Stimulated activated CD4-positive, alpha-beta T cell treated with anti-CD3 and anti-CD28 coated beads, TNF-alpha, amount 100 ng/mL, for 1 hour (primary cell): ENCODE results near the gene DNAJC5.

Source experiments
- DNase-seq, 3 donors: peaks; one replicate each; pipeline ENCODE4 v3.0.0-alpha.2; 2020; ENCODE audit warnings: low read depth in 3 of 3, low spot score in 1 of 3

DNAJC5 gene

DNA sequence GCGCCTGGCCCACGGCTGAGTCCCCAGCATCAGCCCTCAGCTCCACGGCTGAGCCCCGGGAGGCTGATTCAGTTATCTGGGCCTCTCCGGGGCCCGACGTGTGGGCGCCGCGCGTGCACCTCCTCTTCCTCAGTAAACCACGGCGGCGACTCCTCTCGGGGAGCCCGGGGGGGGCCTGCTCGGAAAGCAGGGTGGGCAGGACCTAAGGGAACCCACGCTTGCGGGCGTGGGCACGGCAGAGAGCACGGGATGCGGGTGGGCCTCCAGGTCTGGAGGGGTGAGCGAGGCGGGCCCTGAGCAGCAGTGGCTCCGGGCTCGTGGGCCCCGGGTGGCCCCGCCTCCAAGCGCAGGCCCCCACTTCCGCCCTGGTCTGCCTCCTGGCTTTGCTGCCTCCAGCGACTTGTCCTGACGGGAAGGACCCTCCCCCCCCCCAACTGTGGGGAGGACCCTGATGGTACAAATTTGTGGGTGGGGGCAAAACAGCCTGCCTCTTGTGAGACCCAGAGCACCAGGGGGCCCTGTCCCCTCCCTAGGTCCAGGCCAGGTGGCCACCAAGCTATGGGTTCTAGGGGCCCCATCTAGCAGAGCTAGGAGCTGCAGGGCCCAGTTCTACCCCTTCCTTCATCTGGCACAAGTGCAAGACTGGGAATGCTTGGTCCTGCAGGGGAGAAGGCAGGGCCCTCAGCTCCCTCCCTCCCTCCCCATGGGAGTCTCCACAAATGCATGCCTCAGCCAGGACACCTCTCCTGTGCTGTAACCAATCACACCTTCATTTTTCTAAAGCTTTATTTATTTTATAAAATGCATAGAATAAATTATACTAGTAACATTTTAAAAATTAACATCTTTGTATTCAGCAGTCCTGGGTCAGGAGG, 44.4 kb downstream of the DNAJC5 start:
- no peak for DNase-seq

DNA sequence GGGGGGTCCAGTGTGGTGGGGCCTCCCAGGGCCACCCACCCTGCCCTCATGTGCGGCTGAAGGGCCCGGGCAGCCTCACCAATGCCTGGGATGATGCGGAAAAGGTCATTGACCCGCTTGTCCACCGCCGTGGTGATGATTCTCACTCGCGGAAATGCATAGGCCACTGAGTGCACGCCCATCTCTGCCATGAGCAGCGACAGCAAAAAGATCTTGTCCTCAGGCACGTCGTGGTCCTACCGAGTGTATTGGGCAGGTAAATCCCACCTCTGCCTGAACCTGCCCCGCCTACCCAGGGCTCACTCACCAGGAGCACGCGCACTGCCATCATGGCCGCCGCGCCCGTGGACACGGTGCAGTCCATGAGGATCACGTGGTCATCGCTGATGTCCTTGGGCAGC, 45.1 kb downstream of the DNAJC5 start:
- no peak for DNase-seq

DNA sequence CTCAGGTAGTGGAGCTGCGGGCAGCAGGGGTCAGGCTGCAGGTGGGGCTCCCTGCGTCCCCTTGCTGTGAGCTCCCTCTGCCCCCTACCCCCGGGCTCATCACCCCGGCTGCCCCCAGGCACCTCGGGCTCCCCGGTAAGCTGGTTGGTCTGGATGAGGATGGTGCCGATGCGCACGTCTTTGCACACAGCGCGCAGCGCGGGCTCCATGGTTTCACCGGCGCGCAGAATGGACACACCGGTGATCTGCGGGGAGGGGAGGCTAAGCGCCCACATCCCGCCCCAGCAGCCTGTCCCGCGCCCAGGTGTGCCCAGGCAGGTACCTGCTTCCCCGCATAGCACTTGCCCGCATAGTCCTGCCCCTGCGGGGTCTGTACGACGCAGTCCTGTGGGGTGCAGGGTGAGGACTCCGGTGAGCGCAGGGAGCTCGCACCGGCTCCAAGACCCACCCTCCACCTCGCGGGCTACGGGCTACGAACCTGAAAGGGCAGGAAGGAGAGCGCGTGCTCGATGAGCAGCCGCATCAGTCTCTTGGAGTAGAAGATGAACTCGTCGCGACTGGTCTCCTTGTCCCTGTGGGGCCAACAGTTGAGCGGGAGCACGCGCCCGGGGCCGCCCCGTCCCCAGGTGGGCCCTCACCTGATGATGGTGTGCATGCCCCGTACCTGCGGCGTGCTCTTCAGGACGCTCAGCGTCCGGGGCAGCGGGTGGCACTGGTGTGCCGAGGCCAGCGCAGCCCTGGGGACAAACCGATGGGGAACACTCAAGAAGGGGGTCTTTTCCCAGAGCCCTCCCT, 45.7 kb downstream of the DNAJC5 start:
- DNase-seq, result no peak

DNA sequence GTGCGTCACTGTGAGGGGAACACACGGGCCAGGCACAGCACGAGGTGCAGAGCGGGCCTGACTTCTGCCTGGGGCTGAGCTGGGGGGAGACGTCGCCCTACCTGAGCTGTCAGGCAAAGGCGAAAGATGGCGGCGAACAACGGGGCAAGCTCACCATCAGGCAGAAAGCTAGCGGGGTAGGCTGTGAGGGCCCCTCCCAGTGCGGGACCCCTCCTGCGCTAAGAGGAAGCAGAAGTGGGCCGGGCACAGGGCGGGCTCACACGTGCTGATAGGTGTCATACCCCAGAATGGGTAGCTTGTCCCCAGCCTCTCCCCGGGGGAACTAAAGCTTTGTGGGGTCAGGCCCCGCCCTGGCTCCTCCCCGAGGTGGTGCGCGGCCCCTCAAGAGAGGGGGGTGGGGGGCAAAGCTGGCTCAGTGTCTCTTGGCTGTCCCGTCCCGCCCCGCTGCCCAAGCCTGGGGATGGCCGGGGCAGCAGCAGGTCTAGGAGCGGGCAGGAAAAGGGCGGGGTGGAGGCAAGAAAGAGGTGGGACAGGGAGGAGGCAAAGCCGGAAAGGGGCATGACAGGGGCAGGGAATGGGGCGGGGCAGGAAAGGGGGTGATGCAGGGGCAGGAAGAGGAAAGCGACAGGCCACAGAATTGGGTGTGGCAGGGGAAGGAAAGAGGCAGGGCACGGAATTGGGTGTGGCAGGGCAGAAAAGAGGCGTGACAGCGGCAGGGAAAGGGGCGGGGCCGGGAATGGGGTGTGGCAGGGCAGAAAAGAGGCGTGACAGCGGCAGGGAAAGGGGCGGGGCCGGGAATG, 46.6 kb downstream of the DNAJC5 start:
- DNase-seq, result peak in 2 of 3 donors; percentile 47 to 53

DNA sequence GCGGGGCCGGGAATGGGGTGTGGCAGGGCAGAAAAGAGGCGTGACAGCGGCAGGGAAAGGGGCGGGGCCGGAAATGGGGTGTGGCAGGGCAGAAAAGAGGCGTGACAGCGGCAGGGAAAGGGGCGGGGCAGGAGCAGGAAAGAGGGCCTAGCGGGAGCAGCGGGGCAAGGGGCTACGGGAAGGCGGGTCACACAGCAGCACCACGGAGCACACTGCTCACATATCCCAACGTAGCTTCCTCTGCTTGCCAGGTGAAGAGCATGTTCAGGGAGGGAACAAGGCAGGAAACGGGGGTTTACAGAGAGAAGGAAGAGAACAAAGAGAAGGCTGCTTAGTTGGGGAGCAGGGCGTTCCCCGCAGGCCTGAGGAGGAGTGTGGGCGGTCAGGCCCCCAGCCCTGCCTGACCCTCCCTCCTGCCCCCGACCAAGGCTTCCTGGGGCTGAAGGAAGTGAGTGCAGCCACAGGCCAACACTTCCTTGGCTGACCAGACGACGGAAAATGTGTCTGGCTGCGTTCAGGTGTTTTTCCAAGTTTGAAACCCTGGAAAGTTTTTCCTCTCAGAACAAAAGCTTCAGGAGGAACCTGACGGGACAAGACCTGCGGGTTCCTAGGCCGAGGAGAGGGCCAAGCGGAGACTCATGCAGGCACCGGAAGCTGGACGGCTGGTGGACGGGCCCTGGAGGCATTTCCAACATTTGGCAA, 47.5 kb downstream of the DNAJC5 start:
- no peak for DNase-seq

DNA sequence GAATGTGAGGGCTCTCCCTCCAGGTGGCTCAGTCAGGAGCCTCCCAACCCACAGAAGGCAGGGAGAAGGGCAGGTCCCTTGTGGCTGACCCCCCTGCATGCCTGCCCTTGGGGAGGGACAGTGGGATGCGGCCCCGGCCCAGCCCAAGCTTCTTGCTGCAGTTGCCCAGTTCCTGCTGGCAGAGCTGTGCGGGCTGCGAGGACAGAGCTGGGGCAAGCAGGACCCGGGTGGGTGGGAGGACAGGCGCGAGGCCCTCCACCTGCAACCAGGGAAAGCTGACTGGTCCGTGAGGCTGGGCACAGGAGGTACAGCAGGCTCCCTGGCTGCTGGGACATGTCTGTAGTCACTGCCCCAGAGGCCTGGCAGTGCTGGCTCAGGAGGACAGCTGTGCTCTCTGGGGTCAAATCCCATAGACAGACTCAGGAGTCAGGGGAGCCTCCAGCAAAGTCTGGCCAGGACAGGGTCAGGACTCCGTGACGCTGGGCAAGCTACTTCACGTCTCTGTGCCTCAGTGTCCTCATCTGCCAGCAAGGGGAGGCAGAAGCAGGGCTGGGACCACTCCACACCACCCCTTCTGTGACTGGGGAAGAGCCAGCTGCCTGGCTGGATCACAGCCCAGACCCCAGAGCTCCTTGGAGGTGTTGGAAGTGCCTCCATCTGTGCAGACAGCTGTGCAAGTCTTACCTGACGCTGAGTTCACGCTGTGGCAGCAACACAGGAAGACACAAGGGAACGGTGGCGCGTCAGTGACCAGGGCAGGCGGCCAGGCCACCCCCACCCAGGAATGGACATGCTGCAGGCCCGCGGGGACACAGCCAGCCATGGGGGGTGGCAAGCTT, 48.3 kb downstream of the DNAJC5 start:
- no peak for DNase-seq

DNA sequence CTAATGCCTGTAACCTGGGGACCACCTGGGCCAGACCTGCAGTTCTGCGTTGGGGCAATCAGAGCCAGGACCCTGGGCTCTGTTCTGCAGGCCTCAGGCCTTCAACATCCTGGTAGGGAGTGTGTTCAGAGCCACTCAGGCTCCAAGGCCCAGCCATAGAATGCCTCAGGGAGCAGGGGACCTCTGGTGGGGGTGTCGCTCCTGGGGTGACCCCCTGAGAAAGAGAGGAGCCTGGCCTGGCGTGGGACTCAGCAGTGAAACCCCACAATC, 48.8 kb downstream of the DNAJC5 start:
- DNase-seq, result no peak

DNA sequence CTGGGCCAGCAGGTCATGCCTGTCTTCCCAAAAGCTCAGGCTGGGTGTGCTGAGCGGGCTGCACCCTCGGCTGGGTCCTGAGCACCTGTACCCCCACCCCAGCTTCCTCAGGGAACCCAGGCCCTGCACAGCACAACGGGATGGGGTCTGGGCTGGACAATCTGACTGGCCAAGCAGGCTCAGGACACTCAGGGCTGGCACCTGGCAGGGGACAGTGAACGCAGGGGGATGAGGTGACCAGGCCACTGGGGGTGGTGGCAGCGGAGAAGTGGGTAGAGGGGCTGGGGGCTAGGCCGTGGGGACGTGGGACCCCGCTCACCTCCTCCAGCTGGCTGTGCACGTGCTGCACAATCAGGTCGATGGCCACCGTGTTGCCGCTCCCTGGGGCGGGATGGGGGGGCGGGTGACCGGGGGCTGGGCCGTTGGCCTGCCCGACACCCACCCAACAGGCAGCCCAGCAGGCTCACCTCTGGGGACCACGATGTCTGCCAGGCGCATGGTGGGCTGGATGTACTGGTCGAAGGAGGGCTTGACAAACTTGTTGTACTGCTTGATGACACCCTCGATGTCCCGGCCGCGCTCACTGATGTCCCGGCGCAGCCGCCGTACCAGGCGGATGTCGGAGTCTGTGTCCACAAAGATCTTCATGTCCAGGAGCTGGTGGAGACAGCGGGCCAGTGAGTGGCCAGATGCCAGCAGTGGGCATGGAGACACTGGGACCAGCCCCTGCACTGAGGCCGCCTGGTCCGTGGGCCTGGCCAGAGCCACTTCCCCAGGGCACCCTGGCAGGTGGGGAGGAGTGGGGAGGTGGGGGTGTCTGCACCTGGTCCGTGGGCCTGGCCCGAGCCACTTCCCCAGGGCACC, 49.4 kb downstream of the DNAJC5 start:
- DNase-seq, result no peak

DNA sequence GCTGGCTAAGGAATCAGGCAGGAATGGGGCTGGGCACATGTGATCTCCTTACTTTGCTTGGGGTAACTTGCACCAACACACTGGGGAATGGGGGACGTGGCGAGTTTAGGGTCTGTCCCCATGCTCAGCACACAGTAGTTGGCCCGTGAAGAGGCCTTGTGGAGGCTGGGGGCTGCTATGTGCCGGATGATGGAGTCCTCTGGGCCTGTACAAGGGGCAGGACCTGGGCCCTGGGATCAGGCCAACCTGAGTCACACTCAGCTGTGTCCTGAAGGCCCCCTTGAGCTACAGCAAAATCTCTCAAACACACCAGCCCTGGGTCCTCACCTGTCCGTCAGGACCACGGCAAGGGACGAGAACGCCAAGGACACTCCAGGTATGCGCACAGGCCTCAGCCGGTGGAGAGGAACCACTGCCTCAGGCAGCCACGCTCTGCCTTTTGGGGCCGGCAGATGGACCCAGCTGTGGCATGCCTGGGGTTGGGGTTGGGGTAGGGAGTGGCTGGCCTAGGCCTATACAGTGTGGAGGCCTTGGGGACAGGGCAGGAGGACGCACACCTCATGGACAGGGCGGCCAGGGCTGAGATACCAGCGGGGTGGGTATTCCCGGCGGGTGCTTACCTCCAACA, 50.2 kb downstream of the DNAJC5 start:
- DNase-seq, result no peak

DNA sequence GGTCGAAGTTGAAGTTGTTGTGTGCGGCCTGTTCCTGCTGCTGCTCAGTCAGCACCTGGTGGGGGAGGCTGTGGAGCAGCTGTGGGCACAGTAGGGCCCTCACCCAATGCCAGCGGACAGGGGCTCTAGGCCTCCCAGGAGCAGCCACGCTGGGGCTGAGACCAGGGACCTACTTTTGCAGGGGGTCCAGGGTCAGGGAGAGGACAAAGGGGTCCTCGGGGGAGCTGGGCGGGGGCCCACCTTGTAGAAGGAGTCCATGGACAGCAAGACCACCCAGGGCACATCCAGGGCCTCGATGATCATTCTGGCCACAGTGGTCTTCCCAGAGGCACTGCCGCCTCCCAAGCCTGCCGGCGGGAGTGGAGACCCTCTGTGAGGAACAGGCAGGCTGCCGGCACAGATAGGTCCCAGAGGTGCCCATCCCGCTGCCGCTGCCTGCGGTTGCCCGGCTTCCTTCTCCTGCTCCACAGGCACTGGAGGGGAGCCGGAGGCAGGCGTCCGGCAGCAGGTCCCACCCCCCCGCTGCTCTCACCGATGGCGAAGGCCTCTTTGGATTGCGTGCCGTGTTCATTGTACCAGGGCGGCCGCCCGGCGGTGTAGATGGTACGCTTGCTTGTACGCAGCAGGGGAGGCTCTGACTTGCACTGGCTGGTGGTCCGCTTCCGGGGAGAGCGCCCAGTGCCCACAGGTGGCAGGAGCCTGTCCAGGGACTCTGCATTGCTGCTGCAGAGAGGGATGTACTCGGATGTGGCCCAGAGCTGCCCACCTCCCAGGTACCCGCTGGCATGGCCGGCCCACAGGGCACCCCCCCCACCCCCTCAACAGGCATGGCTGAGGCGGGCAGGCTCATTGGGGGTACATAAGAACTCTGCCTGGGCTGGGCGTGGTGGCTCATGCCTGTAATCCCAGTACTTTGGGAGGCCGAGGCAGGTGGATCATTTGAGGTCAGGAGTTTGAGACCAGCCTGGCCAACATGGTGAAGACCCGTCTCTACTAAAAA, 51.3 kb downstream of the DNAJC5 start:
- DNase-seq, result no peak

DNA sequence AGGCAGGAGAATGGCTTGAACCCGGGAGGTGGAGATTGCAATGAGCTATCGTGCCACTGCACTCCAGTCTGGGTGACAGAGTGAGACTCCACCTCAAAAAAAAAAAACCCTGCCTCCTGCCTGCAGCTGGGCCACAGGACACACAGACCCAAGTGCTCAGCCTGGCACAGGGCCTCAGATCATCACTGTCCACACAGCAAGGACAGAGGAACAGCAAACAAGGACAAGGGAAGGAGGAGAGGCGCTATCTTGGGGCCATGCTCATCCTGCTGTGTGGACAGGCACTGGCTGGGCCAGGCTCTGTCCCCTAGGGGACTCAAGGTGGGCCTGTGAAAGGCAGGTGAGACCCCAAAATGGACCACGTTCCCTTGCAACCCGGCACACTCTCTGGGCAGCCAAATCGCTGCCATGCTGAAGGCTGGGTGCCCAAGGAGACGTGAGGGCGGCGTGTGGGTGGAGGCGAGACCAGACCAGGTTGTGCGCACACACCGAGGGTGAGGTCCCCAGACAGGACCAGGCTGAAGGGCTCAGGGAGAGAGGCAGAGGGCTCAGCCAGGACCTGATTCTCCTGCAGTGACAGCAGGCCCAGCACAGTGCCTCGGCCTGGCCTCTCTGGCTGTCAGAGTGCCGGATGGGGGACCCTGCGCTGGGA, 52.2 kb downstream of the DNAJC5 start:
- no peak for DNase-seq

DNA sequence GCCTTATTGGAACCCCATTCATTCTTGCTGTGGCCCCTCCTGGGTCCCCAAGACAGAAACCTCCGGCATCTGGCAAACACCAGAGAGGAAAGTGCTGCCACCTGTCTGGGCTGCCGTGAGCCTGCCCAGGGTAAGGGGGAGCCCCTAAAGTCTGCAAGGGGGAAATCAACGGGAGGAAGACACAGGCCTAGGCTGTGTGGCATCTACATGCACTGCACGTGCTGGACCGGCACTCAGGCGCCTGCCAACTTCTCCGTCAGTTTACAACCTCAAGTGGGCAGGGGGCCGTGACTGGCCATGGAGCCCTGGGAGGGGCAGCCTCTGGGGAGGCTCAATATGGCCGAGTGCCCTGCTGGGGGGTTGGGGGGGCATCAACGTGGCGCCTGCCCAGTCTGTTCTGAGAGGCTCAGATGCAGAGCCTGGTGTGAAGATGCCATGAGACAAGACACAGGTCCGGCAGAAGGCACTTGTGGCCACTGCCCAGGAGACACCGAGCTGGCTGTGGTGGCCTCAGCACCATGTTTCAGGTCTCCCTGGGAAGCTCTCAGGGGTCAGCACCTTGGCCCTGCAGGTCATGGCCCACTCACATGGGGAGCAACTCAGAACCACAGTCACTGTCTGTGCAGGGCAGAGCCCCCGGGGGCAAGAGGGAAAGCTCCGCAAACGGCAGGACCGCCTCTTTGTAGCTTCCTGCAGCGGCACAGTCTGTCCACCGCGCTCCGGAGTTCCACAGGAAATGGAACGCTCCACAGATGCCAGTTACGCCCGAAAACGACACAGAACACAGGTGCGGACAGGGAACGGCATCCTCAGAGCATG, 52.9 kb downstream of the DNAJC5 start:
- no peak for DNase-seq

DNA sequence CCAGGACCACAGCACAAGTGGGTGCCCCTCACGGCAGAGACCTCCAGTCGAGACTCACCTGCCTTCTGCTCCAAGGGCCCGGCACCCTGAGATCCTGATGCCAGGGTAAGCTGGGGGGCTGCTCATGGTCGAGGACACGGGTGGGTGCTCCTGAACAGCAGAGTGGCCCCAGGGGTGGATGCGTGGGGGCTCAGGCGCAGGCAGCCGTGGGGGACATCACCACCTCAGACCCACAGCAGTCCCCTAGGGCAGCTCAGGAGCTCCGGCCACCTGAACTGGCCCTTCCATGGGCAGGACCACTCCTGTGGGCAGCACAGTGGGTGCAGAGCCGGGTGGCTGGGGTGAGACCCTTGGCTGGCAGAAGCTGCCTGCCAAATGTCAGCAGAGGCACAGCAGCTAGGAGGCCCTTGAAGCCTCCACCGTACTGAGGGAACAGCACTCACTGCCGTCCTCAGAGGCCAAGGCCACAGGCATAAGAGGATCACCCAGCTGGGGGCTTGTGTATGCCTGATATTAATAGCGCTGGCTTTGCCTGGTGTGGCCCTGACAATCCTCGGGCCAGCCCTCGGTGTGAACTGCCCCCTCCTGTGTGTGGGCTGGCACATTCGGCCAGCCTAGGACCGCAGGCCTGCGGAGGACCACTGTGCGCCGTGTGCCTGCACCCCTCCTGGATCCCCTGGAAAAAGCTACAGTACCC, 55.9 kb downstream of the DNAJC5 start:
- DNase-seq, result no peak

DNA sequence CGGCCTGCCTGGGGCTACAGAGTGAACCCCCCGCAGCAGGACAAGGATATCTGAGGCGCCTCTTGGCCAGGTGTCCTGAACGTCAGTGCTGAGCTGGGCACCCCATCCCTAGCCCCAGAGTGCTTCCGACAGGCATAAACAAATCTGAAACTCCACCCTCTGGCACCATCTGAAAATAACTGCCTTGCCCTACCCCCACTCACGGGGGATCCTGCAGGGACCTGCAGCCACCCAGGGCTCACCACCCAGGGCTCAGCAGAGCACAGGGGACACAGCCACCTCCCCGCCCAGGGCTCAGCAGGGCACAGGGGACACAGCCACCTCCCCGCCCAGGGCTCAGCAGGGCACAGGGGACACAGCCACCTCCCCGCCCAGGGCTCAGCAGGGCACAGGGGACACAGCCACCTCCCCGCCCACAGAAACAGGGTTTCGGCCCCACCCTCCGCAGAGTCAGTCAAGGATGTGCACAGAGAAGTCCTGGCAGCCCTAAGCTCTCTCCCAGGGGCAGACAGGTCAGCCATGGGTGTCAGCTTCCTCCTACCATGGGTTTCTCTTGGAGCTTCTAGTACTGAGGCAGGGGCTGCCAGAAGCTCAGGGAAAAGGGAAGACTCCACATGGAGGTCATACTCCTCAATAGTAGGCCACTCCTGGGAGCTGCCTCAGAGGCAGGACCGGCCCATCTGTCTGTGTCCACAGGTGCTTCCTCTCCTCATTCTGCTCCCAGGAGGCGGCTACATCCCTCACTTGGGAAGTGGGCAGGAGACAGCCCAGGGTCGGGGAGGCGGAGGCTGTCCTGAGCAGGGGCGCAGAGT, 56.7 kb downstream of the DNAJC5 start:
- no peak for DNase-seq

DNA sequence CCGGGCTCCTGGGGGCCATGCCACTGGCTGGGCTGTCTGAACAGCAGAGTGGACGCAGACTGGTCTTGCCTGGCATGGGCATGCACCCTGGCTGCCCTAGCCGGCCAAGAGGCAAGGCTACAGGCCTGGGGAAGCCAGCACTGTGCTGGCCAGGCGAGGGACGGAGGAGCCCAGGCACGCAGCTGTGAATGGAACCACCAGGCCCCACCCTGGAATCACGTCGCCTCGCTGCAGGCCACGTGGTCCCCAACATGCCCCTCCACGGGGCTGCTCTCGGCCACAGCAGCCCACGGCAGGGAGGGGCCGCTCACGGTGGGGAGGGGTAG, 57.2 kb downstream of the DNAJC5 start:
- no peak for DNase-seq
